Lung (tissue), 12 donors: ENCODE results near the gene FAR1. TPM values are rescaled to one million over a fixed set of nuclear protein-coding genes. Genes with fewer than 3 reads are reported as not detected.

Experiments
- ATAC-seq: fragments of 200-7000 bp; cut with Tn5 transposase; one replicate; pipeline ENCODE4 v1.9.1; 2020; ENCODE audit warnings: moderate number of reproducible peaks; ENCODE audit not compliant: insufficient read depth, low FRiP score
- DNase-seq, 3 donors: peaks; one replicate each; pipeline ENCODE4 v3.0.0-alpha.2; 2013 to 2017
- H3K27ac ChIP-seq, 2 donors: one replicate each; pipeline ENCODE4 v1.5.1; 2013; ENCODE audit warnings: mild to moderate bottlenecking in 2 of 2, moderate library complexity in 2 of 2, control low read depth in 1 of 2, inconsistent platforms in 1 of 2, low read depth in 1 of 2, low read length in 1 of 2
- H3K27me3 ChIP-seq, 3 donors: one replicate each; pipeline ENCODE4 v1.5.1; 2013; ENCODE audit warnings: low read length in 2 of 3; ENCODE audit not compliant: control insufficient read depth in 3 of 3, insufficient read depth in 3 of 3
- H3K36me3 ChIP-seq, 4 donors: one replicate each; pipeline ENCODE4 v1.5.1; 2013; ENCODE audit warnings: low read length in 4 of 4, mild to moderate bottlenecking in 1 of 4, moderate library complexity in 1 of 4; ENCODE audit not compliant: control insufficient read depth in 4 of 4, insufficient read depth in 4 of 4
- H3K4me1 ChIP-seq, 5 donors: one replicate each; pipeline ENCODE4 v1.5.1; 2013; ENCODE audit warnings: low read length in 5 of 5, mild to moderate bottlenecking in 2 of 5, moderate library complexity in 1 of 5; ENCODE audit not compliant: control insufficient read depth in 5 of 5, insufficient read depth in 5 of 5
- H3K4me3 ChIP-seq: one replicate; pipeline ENCODE4 v1.5.1; 2013; ENCODE audit warnings: mild to moderate bottlenecking, control low read depth, moderate library complexity
- H3K9ac ChIP-seq, 2 donors: one replicate each; pipeline ENCODE4 v1.5.1; 2013; ENCODE audit warnings: low read length in 2 of 2, control low read depth in 1 of 2; ENCODE audit not compliant: insufficient read depth in 1 of 2
- H3K9me3 ChIP-seq, 4 donors: one replicate each; pipeline ENCODE4 v1.5.1; 2013; ENCODE audit warnings: low read length in 3 of 4, mild to moderate bottlenecking in 1 of 4, moderate library complexity in 1 of 4; ENCODE audit not compliant: control insufficient read depth in 4 of 4, insufficient read depth in 3 of 4
- WGBS, 2 donors: extraction: QIAGEN DNeasy Blood & Tissue Kit; methylation state at CpG; one replicate each; pipeline ENCODE4 v1.1.7; 2013; 5-methylcytosine and 5-hydroxymethylcytosine counted together
- polyA plus RNA-seq, 2 donors: library from polyadenylated mRNA; stranded (reverse); fragments of 200-250 nt; gene quantifications; one replicate each; pipeline ENCODE4 v1.2.1, GENCODE V29; 2013
- total RNA-seq, 2 donors: library from RNA; depleted of rRNA in 1 of 2; stranded (reverse); fragments of >200 nt in 1 of 2; gene quantifications; one replicate each; pipeline ENCODE4 v1.2.1, GENCODE V29; 2014 to 2021
- TF ChIP-seq, protein P1 (sequence below): IDR thresholded peaks from 2 replicates; pipeline ENCODE4 v1.5.1; 2012; ENCODE audit warnings: mild to moderate bottlenecking; ENCODE audit errors: control extremely low read depth, extremely low read depth
- donor health status: control.
- donor health status: control.
- donor health status: Bipolar disorder and iron deficiency.
- donor health status: healthy.
- donor health status: DM: yes; HTN: yes; CAD: no.

The FAR1 gene
- total and polyA plus RNA-seq, 4 donors: 22.5 to 126 (median 39.9) TPM

DNA sequence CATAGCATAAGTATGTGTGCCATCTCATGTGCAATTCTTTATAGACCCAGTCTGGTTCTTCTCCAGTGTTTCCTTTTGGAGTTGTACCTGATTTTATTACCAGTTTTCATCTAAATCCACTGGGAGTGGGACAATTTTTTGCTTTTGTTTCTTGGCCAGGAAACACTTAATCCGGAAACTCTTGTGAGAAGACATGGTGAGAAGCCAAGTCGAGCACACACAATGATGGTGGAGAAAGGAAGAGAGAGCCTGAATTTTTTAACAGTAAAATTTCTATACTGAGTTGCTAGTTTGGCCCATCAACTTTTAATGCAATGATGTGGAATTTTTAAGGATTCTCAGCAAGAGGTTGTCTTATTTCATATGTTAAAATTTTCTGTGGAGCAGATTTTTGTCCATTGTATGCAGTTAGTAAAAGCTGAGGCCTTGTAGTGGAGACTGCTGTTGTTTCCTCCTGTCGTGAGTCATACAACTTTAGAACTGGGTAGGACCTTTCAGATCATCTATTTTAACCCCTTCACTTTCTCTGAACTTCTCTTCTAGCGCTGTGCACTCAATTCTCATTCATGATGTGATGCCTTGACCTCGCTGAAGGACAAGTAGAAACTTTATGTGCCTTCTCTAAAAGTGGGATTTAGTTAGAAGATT is 17.1 kb downstream of the FAR1 start:
- TF ChIP-seq, protein P1, sequence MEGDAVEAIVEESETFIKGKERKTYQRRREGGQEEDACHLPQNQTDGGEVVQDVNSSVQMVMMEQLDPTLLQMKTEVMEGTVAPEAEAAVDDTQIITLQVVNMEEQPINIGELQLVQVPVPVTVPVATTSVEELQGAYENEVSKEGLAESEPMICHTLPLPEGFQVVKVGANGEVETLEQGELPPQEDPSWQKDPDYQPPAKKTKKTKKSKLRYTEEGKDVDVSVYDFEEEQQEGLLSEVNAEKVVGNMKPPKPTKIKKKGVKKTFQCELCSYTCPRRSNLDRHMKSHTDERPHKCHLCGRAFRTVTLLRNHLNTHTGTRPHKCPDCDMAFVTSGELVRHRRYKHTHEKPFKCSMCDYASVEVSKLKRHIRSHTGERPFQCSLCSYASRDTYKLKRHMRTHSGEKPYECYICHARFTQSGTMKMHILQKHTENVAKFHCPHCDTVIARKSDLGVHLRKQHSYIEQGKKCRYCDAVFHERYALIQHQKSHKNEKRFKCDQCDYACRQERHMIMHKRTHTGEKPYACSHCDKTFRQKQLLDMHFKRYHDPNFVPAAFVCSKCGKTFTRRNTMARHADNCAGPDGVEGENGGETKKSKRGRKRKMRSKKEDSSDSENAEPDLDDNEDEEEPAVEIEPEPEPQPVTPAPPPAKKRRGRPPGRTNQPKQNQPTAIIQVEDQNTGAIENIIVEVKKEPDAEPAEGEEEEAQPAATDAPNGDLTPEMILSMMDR: no peak
- ATAC-seq (no peak), DNase-seq (peak in 1 of 3 donors; percentile 7)
- Histone ChIP-seq H3K9ac (no peak overlapping the region), H3K27ac (no peak overlapping the region), H3K9me3 (no peaks in the 10 kb centered on the region), H3K4me3 (no peak overlapping the region), H3K4me1 (peaks cover 0 to 5% (median 0%) of the 10 kb centered on the region in 5 donors), H3K36me3 (no peaks in the 10 kb centered on the region), H3K27me3 (no peaks in the 10 kb centered on the region)
- WGBS, 2 donors: 66 to 77% methylated on average over 5 of the region's 5 CpGs

DNA sequence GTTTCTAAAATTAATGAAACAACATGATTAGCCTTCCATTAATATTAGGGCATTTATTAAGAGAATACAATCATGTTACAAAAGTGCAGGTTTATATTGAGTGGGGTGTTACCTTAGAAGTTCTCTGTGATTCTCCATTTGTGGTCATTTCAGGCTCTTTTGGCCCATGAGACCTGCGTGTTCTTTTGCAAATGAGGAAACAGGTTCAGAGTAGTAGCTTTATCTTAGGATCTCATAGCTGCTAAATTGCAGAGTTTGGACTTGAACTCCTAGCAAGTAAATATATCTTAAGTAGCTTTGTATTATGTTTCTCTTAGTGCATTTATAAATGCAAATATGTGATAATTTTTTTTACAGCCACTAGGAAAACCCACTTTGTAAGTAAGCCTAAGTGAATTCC is 18.3 kb downstream of the FAR1 start:
- Histone ChIP-seq H3K27me3 (no peaks in the 10 kb centered on the region), H3K9me3 (no peaks in the 10 kb centered on the region), H3K9ac (no peak overlapping the region), H3K36me3 (peaks cover 0 to 1% (median 0%) of the 10 kb centered on the region in 4 donors), H3K4me3 (no peak overlapping the region), H3K4me1 (peaks cover 0 to 5% (median 0%) of the 10 kb centered on the region in 5 donors), H3K27ac (no peak overlapping the region)
- TF ChIP-seq, protein P1: no peak
- no peak for DNase-seq
- ATAC-seq: no peak
- 48 to 59% methylated on average over 1 of the region's 1 CpG for WGBS, 2 donors

DNA sequence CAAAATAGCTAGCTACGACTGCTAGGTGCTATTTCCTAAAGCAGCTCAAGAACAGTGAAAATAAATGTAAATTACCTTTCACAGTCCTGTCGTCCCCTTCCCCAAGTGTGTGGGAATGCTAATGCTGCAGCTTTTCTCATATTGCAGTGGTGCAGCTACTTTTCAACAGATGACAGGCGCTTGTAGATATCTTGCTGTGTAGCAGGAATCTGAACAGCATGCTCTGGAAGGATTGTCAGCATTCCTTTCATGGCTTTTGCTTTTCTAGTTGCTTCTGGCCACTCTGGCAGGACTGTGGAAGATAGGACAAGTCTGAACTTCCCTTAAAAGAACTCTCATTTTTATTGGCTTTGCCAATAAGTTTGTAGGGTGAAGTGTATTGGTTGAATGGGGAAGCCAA is 18.8 kb downstream of the FAR1 start:
- H3K4me1 ChIP-seq: peaks cover 0 to 8% (median 0%) of the 10 kb centered on the region in 5 donors
- no peaks in the 10 kb centered on the region for H3K9me3 ChIP-seq
- no peak overlapping the region for H3K27ac ChIP-seq
- H3K36me3 ChIP-seq: peaks cover 0 to 1% (median 0%) of the 10 kb centered on the region in 4 donors
- ATAC-seq (no peak), DNase-seq (no peak)
- H3K4me3 ChIP-seq: no peak overlapping the region
- WGBS, 2 donors: 91 to 94% methylated on average over 3 of the region's 3 CpGs
- no peak overlapping the region for H3K9ac ChIP-seq
- TF ChIP-seq, protein P1: no peak
- H3K27me3 ChIP-seq: no peaks in the 10 kb centered on the region
